Body of pancreas (tissue), 4 donors: ENCODE results near the gene RER1.

ENCODE experiments used
- POLR2A ChIP-seq, 3 donors: fragments of 450-650 bp; IDR thresholded peaks; one replicate each; pipeline ENCODE4 v1.6.1; 2016; ENCODE audit warnings: antibody characterized with exemption in 3 of 3, mild to moderate bottlenecking in 2 of 3
- TF ChIP-seq, protein P1 (sequence below), 7 experiments: fragments of 450-650 bp in 4 of 7; fragments of 200-600 bp in 3 of 7; sonication (generic) in 3 of 7; IDR thresholded peaks; one replicate each; pipeline ENCODE4 v1.5.1; 2016 to 2019; ENCODE audit warnings: antibody characterized with exemption in 7 of 7

DNA sequence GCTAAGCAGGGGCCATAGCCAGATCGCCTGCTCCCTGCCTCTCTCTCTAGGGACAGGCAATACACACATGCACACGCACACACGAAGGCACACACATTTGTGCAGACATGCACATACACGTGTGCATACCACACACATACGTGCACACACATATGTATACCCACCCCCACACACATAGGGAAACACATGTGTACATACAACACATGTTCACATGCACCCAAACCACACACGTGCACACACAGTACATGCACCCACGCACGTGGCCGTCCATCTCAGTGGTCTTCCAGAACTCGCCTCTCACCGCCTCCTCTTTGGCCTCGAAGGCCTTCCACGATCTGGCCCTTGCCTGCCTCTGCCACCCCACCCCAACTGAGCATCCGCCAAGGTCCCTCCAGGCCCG is 46.0 kb downstream of the RER1 start:
- TF ChIP-seq POLR2A (IDR thresholded peaks at IDR 0.05), result no peak
- TF ChIP-seq, protein P1, sequence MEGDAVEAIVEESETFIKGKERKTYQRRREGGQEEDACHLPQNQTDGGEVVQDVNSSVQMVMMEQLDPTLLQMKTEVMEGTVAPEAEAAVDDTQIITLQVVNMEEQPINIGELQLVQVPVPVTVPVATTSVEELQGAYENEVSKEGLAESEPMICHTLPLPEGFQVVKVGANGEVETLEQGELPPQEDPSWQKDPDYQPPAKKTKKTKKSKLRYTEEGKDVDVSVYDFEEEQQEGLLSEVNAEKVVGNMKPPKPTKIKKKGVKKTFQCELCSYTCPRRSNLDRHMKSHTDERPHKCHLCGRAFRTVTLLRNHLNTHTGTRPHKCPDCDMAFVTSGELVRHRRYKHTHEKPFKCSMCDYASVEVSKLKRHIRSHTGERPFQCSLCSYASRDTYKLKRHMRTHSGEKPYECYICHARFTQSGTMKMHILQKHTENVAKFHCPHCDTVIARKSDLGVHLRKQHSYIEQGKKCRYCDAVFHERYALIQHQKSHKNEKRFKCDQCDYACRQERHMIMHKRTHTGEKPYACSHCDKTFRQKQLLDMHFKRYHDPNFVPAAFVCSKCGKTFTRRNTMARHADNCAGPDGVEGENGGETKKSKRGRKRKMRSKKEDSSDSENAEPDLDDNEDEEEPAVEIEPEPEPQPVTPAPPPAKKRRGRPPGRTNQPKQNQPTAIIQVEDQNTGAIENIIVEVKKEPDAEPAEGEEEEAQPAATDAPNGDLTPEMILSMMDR (IDR thresholded peaks at IDR 0.05), result no peak
